GM12878 (cell line): ENCODE results near the gene CLIP2. TPM values are rescaled to one million over a fixed set of nuclear protein-coding genes. Genes with fewer than 3 reads are reported as not detected.

Experiments used
- CBX5 ChIP-seq: sonication (generic); IDR thresholded peaks from 2 replicates; pipeline ENCODE4 v1.6.1; 2016; ENCODE audit warnings: low read depth, moderate library complexity, mild to moderate bottlenecking, inconsistent platforms
- HDGF ChIP-seq: fragments of 450-650 bp; IDR thresholded peaks from 2 replicates; pipeline ENCODE4 v1.6.1; 2016; ENCODE audit warnings: antibody characterized with exemption
- JUNB ChIP-seq: IDR thresholded peaks from 2 replicates; pipeline ENCODE4 v1.6.1; 2016; ENCODE audit warnings: antibody characterized with exemption, mild to moderate bottlenecking
- KDM1A ChIP-seq: fragments of 200-600 bp; sonication (generic); IDR thresholded peaks from 2 replicates; pipeline ENCODE4 v1.6.1; 2016; ENCODE audit warnings: borderline replicate concordance
- NFXL1 ChIP-seq: fragments of 450-650 bp; IDR thresholded peaks from 2 replicates; pipeline ENCODE4 v1.6.1; 2017; ENCODE audit warnings: antibody characterized with exemption, mild to moderate bottlenecking, borderline replicate concordance
- NFYB ChIP-seq: IDR thresholded peaks from 2 replicates; pipeline ENCODE4 v1.6.1; 2011; ENCODE audit warnings: low read depth, mild to moderate bottlenecking, low read length, improper control_type of control experiment, moderate library complexity; ENCODE audit not compliant: insufficient read depth
- NR2F1 ChIP-seq: fragments of 450-650 bp; conservative IDR thresholded peaks from 2 replicates; pipeline ENCODE4 v1.6.1; 2017; ENCODE audit warnings: mild to moderate bottlenecking
- PAX8 ChIP-seq: fragments of 450-650 bp; IDR thresholded peaks from 2 replicates; pipeline ENCODE4 v1.6.1; 2017; ENCODE audit warnings: mild to moderate bottlenecking, moderate library complexity
- STAT1 ChIP-seq: fragments of 450-650 bp; conservative IDR thresholded peaks from 2 replicates; pipeline ENCODE4 v1.6.1; 2014; ENCODE audit warnings: antibody characterized with exemption, mild to moderate bottlenecking
- polyA plus RNA-seq, 11 experiments: library from polyadenylated mRNA; depleted of rRNA in 4 of 11; unstranded in 6 of 11; stranded (reverse) in 5 of 11; fragments of >200 nt; fragmentation: Nextera tagmentation in 4 of 11; fragmentation: Illumina TruSeq in 1 of 11; extraction: Ambion mirVana in 4 of 11; extraction: Trizol in 1 of 11; gene quantifications; 1 replicate in 1 of 11; 2 replicates in 10 of 11; pipeline versions ENCODE4 v1.2.1 to v1.2.3, GENCODE V29; 2011 to 2016; ENCODE audit warnings: inconsistent platforms in 2 of 11, missing spikeins in 2 of 11, low read depth in 1 of 11
- total RNA-seq, 4 experiments: library from RNA; depleted of rRNA in 3 of 4; stranded (reverse); fragments of >200 nt in 3 of 4; fragmentation: Illumina TruSeq in 1 of 4; extraction: Trizol in 1 of 4; gene quantifications; 2 replicates each; pipeline versions ENCODE4 v1.2.1 to v1.2.3, GENCODE V29; 2013 to 2021
- TF ChIP-seq, protein P1 (sequence below): fragments of 450-650 bp; IDR thresholded peaks from 2 replicates; pipeline ENCODE4 v1.6.1; 2017; ENCODE audit warnings: mild to moderate bottlenecking, low read depth, inconsistent platforms; ENCODE audit not compliant: poor library complexity, severe bottlenecking
- TF ChIP-seq, protein P2 (sequence below): fragments of 450-650 bp; IDR thresholded peaks from 2 replicates; pipeline ENCODE4 v1.6.1; 2016; ENCODE audit warnings: mild to moderate bottlenecking
- TF ChIP-seq, protein P3 (sequence below): IDR thresholded peaks from 2 replicates; pipeline ENCODE4 v1.6.1; 2012; ENCODE audit warnings: mild to moderate bottlenecking, low read depth, low read length
- TF ChIP-seq, protein P4 (sequence below): fragments of 450-650 bp; IDR thresholded peaks from 2 replicates; pipeline ENCODE4 v1.6.1; 2016; ENCODE audit warnings: mild to moderate bottlenecking
- TF ChIP-seq, protein P5 (sequence below): fragments of 450-650 bp; IDR thresholded peaks from 2 replicates; pipeline ENCODE4 v1.6.1; 2017; ENCODE audit warnings: low read depth, mild to moderate bottlenecking, moderate library complexity

CLIP2 gene
- total and polyA plus RNA-seq, 10 of the 15 experiments (the other 5 are each of a cell fraction or from before 2014, with no cell fraction given) = 0.26 to 56.3 (median 21.0) TPM

DNA sequence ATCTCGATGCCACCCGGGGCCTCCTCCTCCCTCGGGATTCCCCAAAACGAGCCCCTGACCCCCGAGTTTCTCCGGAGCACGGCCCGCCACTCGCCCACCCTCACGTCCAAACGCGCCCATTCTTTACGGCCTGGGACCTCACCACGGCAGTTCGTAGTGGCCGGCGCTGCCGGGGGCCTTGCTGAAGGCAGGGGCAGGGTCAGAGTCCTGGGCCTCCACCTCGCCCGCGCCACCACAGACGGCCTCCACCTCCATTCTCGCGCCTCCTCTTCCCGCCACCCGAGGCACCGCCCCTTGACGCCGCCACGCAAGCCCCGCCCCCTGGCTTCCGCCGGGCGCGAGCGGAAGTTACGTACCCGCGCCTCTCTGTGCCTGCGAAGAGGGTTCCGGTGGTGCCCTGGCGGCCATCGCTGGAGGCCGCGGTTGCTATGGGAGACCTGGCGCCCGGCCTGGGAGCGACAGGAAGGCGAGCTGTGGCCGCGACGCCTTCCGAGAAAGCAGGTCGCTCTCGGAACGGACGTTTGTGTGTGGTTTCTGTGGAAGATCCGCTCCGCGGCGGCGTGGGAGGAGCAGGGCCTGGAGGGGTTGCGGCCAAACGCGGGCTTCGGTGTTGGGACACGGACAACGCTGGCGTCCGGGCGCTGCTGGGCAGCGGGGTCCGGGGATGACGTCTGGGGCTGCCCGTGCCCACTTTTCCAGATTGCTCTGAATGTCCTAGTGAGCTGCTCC lies 34.9 kb upstream of the CLIP2 start, which contains the start of gene RFC2 (continued):
- TF ChIP-seq, protein P1, sequence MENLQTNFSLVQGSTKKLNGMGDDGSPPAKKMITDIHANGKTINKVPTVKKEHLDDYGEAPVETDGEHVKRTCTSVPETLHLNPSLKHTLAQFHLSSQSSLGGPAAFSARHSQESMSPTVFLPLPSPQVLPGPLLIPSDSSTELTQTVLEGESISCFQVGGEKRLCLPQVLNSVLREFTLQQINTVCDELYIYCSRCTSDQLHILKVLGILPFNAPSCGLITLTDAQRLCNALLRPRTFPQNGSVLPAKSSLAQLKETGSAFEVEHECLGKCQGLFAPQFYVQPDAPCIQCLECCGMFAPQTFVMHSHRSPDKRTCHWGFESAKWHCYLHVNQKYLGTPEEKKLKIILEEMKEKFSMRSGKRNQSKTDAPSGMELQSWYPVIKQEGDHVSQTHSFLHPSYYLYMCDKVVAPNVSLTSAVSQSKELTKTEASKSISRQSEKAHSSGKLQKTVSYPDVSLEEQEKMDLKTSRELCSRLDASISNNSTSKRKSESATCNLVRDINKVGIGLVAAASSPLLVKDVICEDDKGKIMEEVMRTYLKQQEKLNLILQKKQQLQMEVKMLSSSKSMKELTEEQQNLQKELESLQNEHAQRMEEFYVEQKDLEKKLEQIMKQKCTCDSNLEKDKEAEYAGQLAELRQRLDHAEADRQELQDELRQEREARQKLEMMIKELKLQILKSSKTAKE = no peak
- TF ChIP-seq KDM1A = no peak
- TF ChIP-seq HDGF = peak; percentile 92; the same call in 1 of the 2 replicates
- TF ChIP-seq, protein P2, sequence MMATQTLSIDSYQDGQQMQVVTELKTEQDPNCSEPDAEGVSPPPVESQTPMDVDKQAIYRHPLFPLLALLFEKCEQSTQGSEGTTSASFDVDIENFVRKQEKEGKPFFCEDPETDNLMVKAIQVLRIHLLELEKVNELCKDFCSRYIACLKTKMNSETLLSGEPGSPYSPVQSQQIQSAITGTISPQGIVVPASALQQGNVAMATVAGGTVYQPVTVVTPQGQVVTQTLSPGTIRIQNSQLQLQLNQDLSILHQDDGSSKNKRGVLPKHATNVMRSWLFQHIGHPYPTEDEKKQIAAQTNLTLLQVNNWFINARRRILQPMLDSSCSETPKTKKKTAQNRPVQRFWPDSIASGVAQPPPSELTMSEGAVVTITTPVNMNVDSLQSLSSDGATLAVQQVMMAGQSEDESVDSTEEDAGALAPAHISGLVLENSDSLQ = peak; percentile 96
- peak; percentile 80 for TF ChIP-seq NR2F1
- no peak for TF ChIP-seq NFYB
- no peak for TF ChIP-seq PAX8
- TF ChIP-seq, protein P3, sequence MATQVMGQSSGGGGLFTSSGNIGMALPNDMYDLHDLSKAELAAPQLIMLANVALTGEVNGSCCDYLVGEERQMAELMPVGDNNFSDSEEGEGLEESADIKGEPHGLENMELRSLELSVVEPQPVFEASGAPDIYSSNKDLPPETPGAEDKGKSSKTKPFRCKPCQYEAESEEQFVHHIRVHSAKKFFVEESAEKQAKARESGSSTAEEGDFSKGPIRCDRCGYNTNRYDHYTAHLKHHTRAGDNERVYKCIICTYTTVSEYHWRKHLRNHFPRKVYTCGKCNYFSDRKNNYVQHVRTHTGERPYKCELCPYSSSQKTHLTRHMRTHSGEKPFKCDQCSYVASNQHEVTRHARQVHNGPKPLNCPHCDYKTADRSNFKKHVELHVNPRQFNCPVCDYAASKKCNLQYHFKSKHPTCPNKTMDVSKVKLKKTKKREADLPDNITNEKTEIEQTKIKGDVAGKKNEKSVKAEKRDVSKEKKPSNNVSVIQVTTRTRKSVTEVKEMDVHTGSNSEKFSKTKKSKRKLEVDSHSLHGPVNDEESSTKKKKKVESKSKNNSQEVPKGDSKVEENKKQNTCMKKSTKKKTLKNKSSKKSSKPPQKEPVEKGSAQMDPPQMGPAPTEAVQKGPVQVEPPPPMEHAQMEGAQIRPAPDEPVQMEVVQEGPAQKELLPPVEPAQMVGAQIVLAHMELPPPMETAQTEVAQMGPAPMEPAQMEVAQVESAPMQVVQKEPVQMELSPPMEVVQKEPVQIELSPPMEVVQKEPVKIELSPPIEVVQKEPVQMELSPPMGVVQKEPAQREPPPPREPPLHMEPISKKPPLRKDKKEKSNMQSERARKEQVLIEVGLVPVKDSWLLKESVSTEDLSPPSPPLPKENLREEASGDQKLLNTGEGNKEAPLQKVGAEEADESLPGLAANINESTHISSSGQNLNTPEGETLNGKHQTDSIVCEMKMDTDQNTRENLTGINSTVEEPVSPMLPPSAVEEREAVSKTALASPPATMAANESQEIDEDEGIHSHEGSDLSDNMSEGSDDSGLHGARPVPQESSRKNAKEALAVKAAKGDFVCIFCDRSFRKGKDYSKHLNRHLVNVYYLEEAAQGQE = no peak
- no peak for TF ChIP-seq NFXL1
- TF ChIP-seq, protein P4, sequence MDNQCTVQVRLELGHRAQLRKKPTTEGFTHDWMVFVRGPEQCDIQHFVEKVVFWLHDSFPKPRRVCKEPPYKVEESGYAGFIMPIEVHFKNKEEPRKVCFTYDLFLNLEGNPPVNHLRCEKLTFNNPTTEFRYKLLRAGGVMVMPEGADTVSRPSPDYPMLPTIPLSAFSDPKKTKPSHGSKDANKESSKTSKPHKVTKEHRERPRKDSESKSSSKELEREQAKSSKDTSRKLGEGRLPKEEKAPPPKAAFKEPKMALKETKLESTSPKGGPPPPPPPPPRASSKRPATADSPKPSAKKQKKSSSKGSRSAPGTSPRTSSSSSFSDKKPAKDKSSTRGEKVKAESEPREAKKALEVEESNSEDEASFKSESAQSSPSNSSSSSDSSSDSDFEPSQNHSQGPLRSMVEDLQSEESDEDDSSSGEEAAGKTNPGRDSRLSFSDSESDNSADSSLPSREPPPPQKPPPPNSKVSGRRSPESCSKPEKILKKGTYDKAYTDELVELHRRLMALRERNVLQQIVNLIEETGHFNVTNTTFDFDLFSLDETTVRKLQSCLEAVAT = peak; percentile 70; the same call in 1 of the 2 replicates
- TF ChIP-seq, protein P5, sequence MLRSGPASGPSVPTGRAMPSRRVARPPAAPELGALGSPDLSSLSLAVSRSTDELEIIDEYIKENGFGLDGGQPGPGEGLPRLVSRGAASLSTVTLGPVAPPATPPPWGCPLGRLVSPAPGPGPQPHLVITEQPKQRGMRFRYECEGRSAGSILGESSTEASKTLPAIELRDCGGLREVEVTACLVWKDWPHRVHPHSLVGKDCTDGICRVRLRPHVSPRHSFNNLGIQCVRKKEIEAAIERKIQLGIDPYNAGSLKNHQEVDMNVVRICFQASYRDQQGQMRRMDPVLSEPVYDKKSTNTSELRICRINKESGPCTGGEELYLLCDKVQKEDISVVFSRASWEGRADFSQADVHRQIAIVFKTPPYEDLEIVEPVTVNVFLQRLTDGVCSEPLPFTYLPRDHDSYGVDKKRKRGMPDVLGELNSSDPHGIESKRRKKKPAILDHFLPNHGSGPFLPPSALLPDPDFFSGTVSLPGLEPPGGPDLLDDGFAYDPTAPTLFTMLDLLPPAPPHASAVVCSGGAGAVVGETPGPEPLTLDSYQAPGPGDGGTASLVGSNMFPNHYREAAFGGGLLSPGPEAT = peak; percentile 59
- no peak for TF ChIP-seq STAT1
- no peak for TF ChIP-seq JUNB
- peak; percentile 17; the same call in 1 of the 2 replicates for TF ChIP-seq CBX5
